GM12878 (cell line): Measurements from ENCODE around the gene LMAN2. TPM values are rescaled to one million over a fixed set of nuclear protein-coding genes. Genes with fewer than 3 reads are reported as not detected.

Experiments used
- ATAC-seq: fragments of 200-7000 bp; cut with Tn5 transposase; 3 replicates; pipeline ENCODE4 v1.9.1; 2020; ENCODE audit warnings: mild to moderate bottlenecking, moderate library complexity
- BruUV-seq: library from RNA; stranded (reverse); fragments of 400-500 nt; replicated peaks from 2 replicates; lab custom pipeline; 2021; lab: Mats Ljungman, UMichigan
- CTCF ChIA-PET: fragments of 300-600 bp; sonication (Branson Sonifier 250); formaldehyde crosslinking; extraction: SDS; loops from one replicate; lab custom pipeline; 2021; ENCODE audit warnings: inconsistent platforms; lab: Yijun Ruan, JAX
- POLR2A ChIA-PET: fragments of 350-600 bp; formaldehyde crosslinking; extraction: SDS; loops from one replicate; lab custom pipeline; 2021; ENCODE audit warnings: inconsistent platforms; lab: Charles Lee
- RAD21 ChIA-PET: fragments of 300-600 bp; sonication (Branson Sonifier 250); formaldehyde crosslinking; loops from one replicate; lab custom pipeline; 2023; ENCODE audit warnings: antibody characterized with exemption; ENCODE audit not compliant: unreplicated experiment; lab: Charles Lee
- SMC1A ChIA-PET: fragments of 300-600 bp; sonication (Branson Sonifier 250); formaldehyde crosslinking; loops from one replicate; lab custom pipeline; 2023; ENCODE audit not compliant: unreplicated experiment, uncharacterized antibody; lab: Charles Lee
- DNase-seq: peaks from one replicate; pipeline ENCODE4 v3.0.0-alpha.2; 2011; ENCODE audit warnings: low read depth, low spot score
- FAIRE-seq: peaks from 3 replicates; lab custom pipeline; 2011; peaks lifted over from hg19 to GRCh38; lab: Jason Lieb, UNC
- H2AFZ ChIP-seq: 2 replicates; pipeline ENCODE4 v1.6.0; 2011; ENCODE audit warnings: low read depth, low read length, control low read depth; ENCODE audit not compliant: control insufficient read depth
- H3K27ac ChIP-seq: 2 replicates; pipeline ENCODE4 v1.5.1; 2011; ENCODE audit warnings: control low read depth; ENCODE audit not compliant: control insufficient read depth, insufficient read depth
- H3K27me3 ChIP-seq, 2 experiments: replicated peaks in 1 of 2; 2 replicates each; pipeline versions ENCODE4 v1.6.0 to v1.6.1; 2011; ENCODE audit warnings: low read length in 1 of 2; ENCODE audit not compliant: control insufficient read depth in 2 of 2, insufficient read depth in 2 of 2
- H3K36me3 ChIP-seq, 2 experiments: 2 replicates each; pipeline ENCODE4 v1.5.1; 2011; ENCODE audit warnings: low read length in 1 of 2; ENCODE audit not compliant: control insufficient read depth in 2 of 2, insufficient read depth in 2 of 2
- H3K4me1 ChIP-seq: 2 replicates; pipeline ENCODE4 v1.6.1; 2011; ENCODE audit warnings: mild to moderate bottlenecking, low read length, moderate library complexity, mixed read lengths; ENCODE audit not compliant: control insufficient read depth, insufficient read depth
- H3K4me2 ChIP-seq: 2 replicates; pipeline ENCODE4 v1.6.0; 2011; ENCODE audit warnings: control low read depth; ENCODE audit not compliant: control insufficient read depth, insufficient read depth
- H3K4me3 ChIP-seq: fragments of 200-600 bp; sonication (generic); 2 replicates; pipeline ENCODE4 v1.5.1; 2016
- H3K79me2 ChIP-seq: 2 replicates; pipeline ENCODE4 v1.6.0; 2011; ENCODE audit warnings: low read length; ENCODE audit not compliant: control insufficient read depth, insufficient read depth
- H3K9ac ChIP-seq: 2 replicates; pipeline ENCODE4 v1.8.0; 2011; ENCODE audit warnings: low read length, control low read depth, mixed read lengths; ENCODE audit not compliant: control insufficient read depth, insufficient read depth
- H3K9me3 ChIP-seq: replicated peaks from 3 replicates; pipeline ENCODE4 v1.5.1; 2011; ENCODE audit warnings: mild to moderate bottlenecking, low read length; ENCODE audit not compliant: control insufficient read depth, insufficient read depth
- H4K20me1 ChIP-seq: 2 replicates; pipeline ENCODE4 v1.6.0; 2011; ENCODE audit not compliant: control insufficient read depth, insufficient read depth
- GABPA ChIP-seq: IDR thresholded peaks from 2 replicates; pipeline ENCODE4 v1.6.1; 2014; ENCODE audit warnings: antibody characterized with exemption, low read depth, mild to moderate bottlenecking, inconsistent platforms
- LARP7 ChIP-seq: fragments of 450-650 bp; IDR thresholded peaks from 2 replicates; pipeline ENCODE4 v1.6.1; 2017; ENCODE audit warnings: mild to moderate bottlenecking
- MEF2B ChIP-seq: fragments of 450-650 bp; IDR thresholded peaks from 2 replicates; pipeline ENCODE4 v1.6.1; 2018; ENCODE audit warnings: mild to moderate bottlenecking, moderate library complexity; ENCODE audit not compliant: partially characterized antibody, poor library complexity, severe bottlenecking
- SREBF1 ChIP-seq: IDR thresholded peaks from 2 replicates; pipeline ENCODE4 v1.6.1; 2012; ENCODE audit warnings: mild to moderate bottlenecking, low read length
- ZNF217 ChIP-seq: fragments of 450-650 bp; IDR thresholded peaks from 2 replicates; pipeline ENCODE4 v1.6.1; 2017; ENCODE audit warnings: antibody characterized with exemption, mild to moderate bottlenecking
- ZNF24 ChIP-seq: fragments of 450-650 bp; IDR thresholded peaks from 2 replicates; pipeline ENCODE4 v1.6.1; 2017; ENCODE audit warnings: antibody characterized with exemption, mild to moderate bottlenecking
- ZNF274 ChIP-seq: IDR thresholded peaks from one replicate; pipeline ENCODE4 v1.8.0; 2011; ENCODE audit not compliant: insufficient read length, insufficient read depth
- ZSCAN29 ChIP-seq: fragments of 450-650 bp; IDR thresholded peaks from 2 replicates; pipeline ENCODE4 v1.6.1; 2017; ENCODE audit warnings: mild to moderate bottlenecking, moderate library complexity
- WGBS: methylation state at CpG from one replicate; pipeline ENCODE4 v1.1.6; 2016; ENCODE audit warnings: low lambda C conversion rate; ENCODE audit not compliant: insufficient replicate concordance, insufficient coverage; ENCODE audit errors: missing lambda C conversion rate; 5-methylcytosine and 5-hydroxymethylcytosine counted together
- in situ Hi-C: fragments of 300-500 bp; cut with MboI; formaldehyde crosslinking; loops from 9 replicates; pipeline ENCODE4 v1.14.3; 2018; ENCODE audit warnings: mixed read lengths
- intact Hi-C: fragments of 100-400 bp; cut with micrococcal nuclease; formaldehyde crosslinking; loops from one replicate; pipeline ENCODE4 v1.14.2; 2022; ENCODE audit not compliant: unreplicated experiment
- polyA plus RNA-seq, 11 experiments: library from polyadenylated mRNA; depleted of rRNA in 4 of 11; unstranded in 6 of 11; stranded (reverse) in 5 of 11; fragments of >200 nt; fragmentation: Nextera tagmentation in 4 of 11; fragmentation: Illumina TruSeq in 1 of 11; extraction: Ambion mirVana in 4 of 11; extraction: Trizol in 1 of 11; gene quantifications; 1 replicate in 1 of 11; 2 replicates in 10 of 11; pipeline versions ENCODE4 v1.2.1 to v1.2.3, GENCODE V29; 2011 to 2016; ENCODE audit warnings: inconsistent platforms in 2 of 11, missing spikeins in 2 of 11, low read depth in 1 of 11
- total RNA-seq, 4 experiments: library from RNA; depleted of rRNA in 3 of 4; stranded (reverse); fragments of >200 nt in 3 of 4; fragmentation: Illumina TruSeq in 1 of 4; extraction: Trizol in 1 of 4; gene quantifications; 2 replicates each; pipeline versions ENCODE4 v1.2.1 to v1.2.3, GENCODE V29; 2013 to 2021
- TF ChIP-seq, protein P1 (sequence below): fragments of 450-650 bp; IDR thresholded peaks from 2 replicates; pipeline ENCODE4 v1.6.1; 2014; ENCODE audit warnings: mild to moderate bottlenecking

LMAN2 gene
- total and polyA plus RNA-seq, 10 of the 15 experiments (the other 5 are each of a cell fraction or from before 2014, with no cell fraction given), result 2.4 to 264 (median 147) TPM

DNA sequence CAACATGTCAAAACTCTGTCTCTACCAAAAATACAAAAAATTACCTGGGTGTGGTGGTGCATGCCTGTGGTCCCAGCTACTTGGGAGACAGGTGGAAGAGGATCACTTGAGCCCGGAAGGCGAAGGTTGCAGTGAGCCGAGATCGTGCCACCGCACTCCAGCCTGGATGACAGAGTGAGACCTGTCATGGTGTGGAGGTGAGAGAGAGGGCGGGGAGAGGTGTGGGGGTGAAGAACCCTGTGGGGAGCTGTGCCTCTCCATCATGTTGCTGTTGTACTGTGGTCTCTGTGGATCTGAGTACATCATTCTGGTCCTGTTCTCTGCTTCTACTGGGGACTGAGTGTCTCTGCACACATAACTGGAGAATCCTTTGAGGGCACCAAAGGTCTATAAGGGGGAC, 21.4 kb upstream of the LMAN2 start:
- no peak for TF ChIP-seq ZNF24
- no peak for TF ChIP-seq ZNF217
- TF ChIP-seq, protein P1, sequence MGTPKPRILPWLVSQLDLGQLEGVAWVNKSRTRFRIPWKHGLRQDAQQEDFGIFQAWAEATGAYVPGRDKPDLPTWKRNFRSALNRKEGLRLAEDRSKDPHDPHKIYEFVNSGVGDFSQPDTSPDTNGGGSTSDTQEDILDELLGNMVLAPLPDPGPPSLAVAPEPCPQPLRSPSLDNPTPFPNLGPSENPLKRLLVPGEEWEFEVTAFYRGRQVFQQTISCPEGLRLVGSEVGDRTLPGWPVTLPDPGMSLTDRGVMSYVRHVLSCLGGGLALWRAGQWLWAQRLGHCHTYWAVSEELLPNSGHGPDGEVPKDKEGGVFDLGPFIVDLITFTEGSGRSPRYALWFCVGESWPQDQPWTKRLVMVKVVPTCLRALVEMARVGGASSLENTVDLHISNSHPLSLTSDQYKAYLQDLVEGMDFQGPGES, result no peak
- TF ChIP-seq LARP7, result no peak
- TF ChIP-seq GABPA, result no peak
- TF ChIP-seq ZNF274, result no peak
- TF ChIP-seq ZSCAN29, result no peak
- TF ChIP-seq MEF2B, result no peak
- no peak for TF ChIP-seq SREBF1
- BruUV-seq, result no TSS peak
- Histone ChIP-seq H3K4me1 (peaks cover 24% of the 10 kb centered on the region), H3K4me3 (no peak overlapping the region), H3K9me3 (no peaks in the 10 kb centered on the region), H3K27ac (no peak overlapping the region), H2AFZ (no peak overlapping the region), H3K9ac (no peak overlapping the region), H3K79me2 (no peaks in the 10 kb centered on the region), H3K4me2 (no peak overlapping the region), H3K27me3 (no peaks in the 10 kb centered on the region), H4K20me1 (no peaks in the 10 kb centered on the region), H3K36me3 (peaks cover 10 to 16% of the 10 kb centered on the region in 2 experiments)
- DNase-seq (no peak), ATAC-seq (no peak), FAIRE-seq (no peak)
- intact Hi-C loops (no loop called here), in situ Hi-C loops (no loop called here)
- WGBS, result 87% methylated on average over 6 of the region's 6 CpGs
- SMC1A ChIA-PET, result interaction anchor here (0.6 to 1.6 kb wide), 4 partner anchors 9 to 129 kb away, joined by 3 to 4 read pairs (median 3); no protein-coding TSS in a partner anchor
- POLR2A ChIA-PET, result interaction anchor here (1.2 to 2.8 kb wide), 3 partner anchors 11 to 17 kb away, joined by 3 to 7 read pairs (median 4); partner anchors contain the start of gene RGS14
- CTCF ChIA-PET, result interaction anchor here (0.8 to 6.0 kb wide), 5 partner anchors 11 to 63 kb away, joined by 3 to 88 read pairs (median 6); no protein-coding TSS in a partner anchor
- RAD21 ChIA-PET, result interaction anchor here (0.6 to 1.7 kb wide), 3 partner anchors 16 to 18 kb away, joined by 4 to 8 read pairs (median 4); no protein-coding TSS in a partner anchor
